ENCODE data around the gene FOS. TPM values are rescaled to one million over a fixed set of nuclear protein-coding genes. Genes with fewer than 3 reads are reported as not detected.

Gene FOS
- total and polyA plus RNA-seq, 2 of the 8 experiments (the other 6 are each of a cell fraction or from before 2014, with no cell fraction given): 50.2 to 51.8 TPM

GRCh38 chr14:75236467-75236866 is 42.2 kb upstream of the FOS start:
- TF ChIP-seq SIX5 (IDR thresholded peaks at IDR 0.05; ENCODE audit: low read depth, low read length) (no peak), E2F6 (IDR thresholded peaks at IDR 0.05) (no peak), KDM5A (IDR thresholded peaks at IDR 0.05; ENCODE audit: low read length) (no peak)
- Histone ChIP-seq H3K79me2 (ENCODE audit: control insufficient read depth in 1 of 2, insufficient read depth in 2 of 2, low read length in 2 of 2) (no peaks in the 10 kb centered on the region), H3K18ac (ENCODE audit: extremely low read depth, low read length) (no peak overlapping the region), H2BK120ac (replicated peaks; ENCODE audit: low read depth, low read length) (no peak overlapping the region), H4K8ac (ENCODE audit: extremely low read depth, insufficient read depth, low read length) (no peak overlapping the region), H3K9ac (replicated peaks in 1 of 4; ENCODE audit: extremely low read depth in 1 of 4, low read depth in 3 of 4, low read length in 3 of 4) (no peak overlapping the region), H3K9me3 (ENCODE audit: insufficient read depth in 2 of 2, low read depth in 1 of 2, low read length in 1 of 2) (no peaks in the 10 kb centered on the region), H4K20me1 (replicated peaks in 1 of 2; ENCODE audit: control insufficient read depth in 1 of 2, insufficient read depth in 2 of 2, low read length in 2 of 2) (no peaks in the 10 kb centered on the region), H3K4ac (replicated peaks; ENCODE audit: insufficient read length, low read depth, low read length) (no peak overlapping the region), H2BK15ac (ENCODE audit: low read length) (no peak overlapping the region), H3K4me1 (replicated peaks in 1 of 4; ENCODE audit: control insufficient read depth in 3 of 4, insufficient read depth in 4 of 4, low read length in 3 of 4) (no peaks in the 10 kb centered on the region; a peak in 1 of 7 replicates), H3K27ac (ENCODE audit: low read depth, low read length) (no peak overlapping the region), H2AFZ (ENCODE audit: low read length) (no peak overlapping the region), H3K23me2 (ENCODE audit: low read depth, low read length) (no peaks in the 10 kb centered on the region), H3K56ac (replicated peaks; ENCODE audit: insufficient read length, low read depth, low read length) (no peak overlapping the region), H3K4me2 (ENCODE audit: insufficient read depth in 1 of 2, low read depth in 2 of 2, low read length in 2 of 2) (no peak overlapping the region), H4K91ac (replicated peaks; ENCODE audit: insufficient read length, low read length) (no peak overlapping the region), H3K27me3 (replicated peaks in 1 of 4; ENCODE audit: control insufficient read depth in 3 of 4, extremely low read depth in 1 of 4, insufficient read depth in 3 of 4, low read length in 3 of 4) (no peaks in the 10 kb centered on the region), H3K4me3 (ENCODE audit: extremely low read depth in 1 of 4, insufficient read depth in 2 of 4, low read depth in 3 of 4, low read length in 4 of 4) (no peak overlapping the region), H2AK5ac (ENCODE audit: low read depth, low read length) (no peak overlapping the region), H2BK12ac (ENCODE audit: low read depth, low read length) (no peak overlapping the region), H4K5ac (ENCODE audit: insufficient read length, low read depth, low read length) (no peak overlapping the region), H3K36me3 (ENCODE audit: control insufficient read depth in 2 of 4, insufficient read depth in 4 of 4, low read length in 3 of 4) (no peaks in the 10 kb centered on the region), H3K14ac (ENCODE audit: insufficient read length) (no peak overlapping the region), H3K23ac (ENCODE audit: insufficient read length) (no peak overlapping the region), H2BK5ac (ENCODE audit: low read depth, low read length) (no peak overlapping the region), H3K79me1 (ENCODE audit: low read depth, low read length) (no peaks in the 10 kb centered on the region), H2BK20ac (ENCODE audit: low read length) (no peak overlapping the region)
- ChIA-PET POLR2A (ENCODE audit: partially characterized antibody) (interaction anchor here (1.0 to 1.7 kb wide), 3 partner anchors 18 to 59 kb away, joined by 4 to 5 read pairs (median 4); no protein-coding TSS in a partner anchor), CTCF (ENCODE audit: partially characterized antibody) (no interaction called here)
- 86% methylated on average over 6 of the region's 6 CpGs; no CpG with 5 or more reads in 1 of the 2 experiments for WGBS, 2 experiments (ENCODE audit: extremely low coverage in 1 of 2, insufficient coverage in 1 of 2, insufficient read length in 1 of 2, insufficient replicate concordance in 2 of 2, low coverage in 1 of 2, low lambda C conversion rate in 2 of 2, missing lambda C conversion rate in 1 of 2)
- DNase-seq (ENCODE audit: low read depth in 1 of 2, low spot score in 2 of 2): no peak
- FAIRE-seq: no peak
